OCI-LY7 (cell line): Measurements from ENCODE around the gene HNRNPAB.

Experiments used
- EZH2phosphoT487 ChIP-seq: fragments of 200-600 bp; sonication (generic); IDR thresholded peaks from 2 replicates; pipeline ENCODE4 v1.6.1; 2018; ENCODE audit warnings: low read depth, borderline replicate concordance, mild to moderate bottlenecking, mixed run types, antibody characterized with exemption, low read length, moderate library complexity, mixed read lengths
- TF ChIP-seq, protein P1 (sequence below): fragments of 200-600 bp; sonication (generic); conservative IDR thresholded peaks from 2 replicates; pipeline ENCODE4 v1.5.1; 2014; ENCODE audit warnings: mild to moderate bottlenecking, antibody characterized with exemption, low read length, moderate library complexity, mixed read lengths

DNA sequence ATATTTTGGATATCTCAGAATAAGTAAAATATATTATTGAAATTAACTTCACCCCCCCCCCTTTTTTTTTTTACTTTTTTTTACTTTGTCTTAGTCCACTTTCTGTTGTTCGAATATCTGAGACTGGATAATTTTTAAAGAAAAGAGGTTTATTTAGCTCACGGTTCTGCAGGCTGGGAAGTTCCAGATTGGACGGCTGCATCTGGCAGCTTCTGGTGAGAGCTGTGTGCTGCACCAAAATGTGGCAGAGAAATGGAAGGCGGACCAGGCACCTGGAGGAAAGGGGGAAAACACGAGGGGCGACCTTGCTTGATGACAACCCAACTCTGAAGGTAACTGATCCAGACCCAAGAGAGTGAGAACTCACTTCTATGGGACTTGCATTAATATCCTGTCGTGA is 11.5 kb upstream of the HNRNPAB start:
- TF ChIP-seq, protein P1, sequence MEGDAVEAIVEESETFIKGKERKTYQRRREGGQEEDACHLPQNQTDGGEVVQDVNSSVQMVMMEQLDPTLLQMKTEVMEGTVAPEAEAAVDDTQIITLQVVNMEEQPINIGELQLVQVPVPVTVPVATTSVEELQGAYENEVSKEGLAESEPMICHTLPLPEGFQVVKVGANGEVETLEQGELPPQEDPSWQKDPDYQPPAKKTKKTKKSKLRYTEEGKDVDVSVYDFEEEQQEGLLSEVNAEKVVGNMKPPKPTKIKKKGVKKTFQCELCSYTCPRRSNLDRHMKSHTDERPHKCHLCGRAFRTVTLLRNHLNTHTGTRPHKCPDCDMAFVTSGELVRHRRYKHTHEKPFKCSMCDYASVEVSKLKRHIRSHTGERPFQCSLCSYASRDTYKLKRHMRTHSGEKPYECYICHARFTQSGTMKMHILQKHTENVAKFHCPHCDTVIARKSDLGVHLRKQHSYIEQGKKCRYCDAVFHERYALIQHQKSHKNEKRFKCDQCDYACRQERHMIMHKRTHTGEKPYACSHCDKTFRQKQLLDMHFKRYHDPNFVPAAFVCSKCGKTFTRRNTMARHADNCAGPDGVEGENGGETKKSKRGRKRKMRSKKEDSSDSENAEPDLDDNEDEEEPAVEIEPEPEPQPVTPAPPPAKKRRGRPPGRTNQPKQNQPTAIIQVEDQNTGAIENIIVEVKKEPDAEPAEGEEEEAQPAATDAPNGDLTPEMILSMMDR = no peak
- TF ChIP-seq EZH2phosphoT487 = no peak
